Activated effector memory CD4-positive, alpha-beta T cell treated with Interleukin-2 at 50 U/mL for 16 hours (primary cell): Measurements from ENCODE around the gene GABBR2.

Source experiments
- DNase-seq: peaks from one replicate; pipeline ENCODE4 v3.0.0-alpha.2; 2020

Gene GABBR2

GRCh38 chr9:98364086-98364485 lies 344.6 kb downstream of the GABBR2 start:
- DNase-seq, result no peak

GRCh38 chr9:98363644-98364043 lies 345.1 kb downstream of the GABBR2 start:
- DNase-seq, result no peak

- DNase-seq, result no peak
Measured at GRCh38 chr9:98362624-98363252, 346.0 kb downstream of the GABBR2 start.

- no peak for DNase-seq
Measured at GRCh38 chr9:98361645-98362044, 347.1 kb downstream of the GABBR2 start.

GRCh38 chr9:98360176-98360708 lies 348.5 kb downstream of the GABBR2 start:
- no peak for DNase-seq

- DNase-seq, result no peak
Measured at GRCh38 chr9:98359569-98359968, 349.2 kb downstream of the GABBR2 start.

GRCh38 chr9:98357921-98358535 lies 350.7 kb downstream of the GABBR2 start:
- DNase-seq, result no peak

GRCh38 chr9:98356953-98357690 lies 351.6 kb downstream of the GABBR2 start:
- DNase-seq, result no peak

GRCh38 chr9:98356326-98356725 lies 352.4 kb downstream of the GABBR2 start:
- no peak for DNase-seq

GRCh38 chr9:98351370-98351769 lies 357.4 kb downstream of the GABBR2 start:
- no peak for DNase-seq

- DNase-seq, result no peak
Measured at GRCh38 chr9:98347642-98348041, 361.1 kb downstream of the GABBR2 start.

- no peak for DNase-seq
Measured at GRCh38 chr9:98345011-98345410, 363.7 kb downstream of the GABBR2 start.

GRCh38 chr9:98344581-98344980 lies 364.2 kb downstream of the GABBR2 start:
- DNase-seq, result no peak

- no peak for DNase-seq
Measured at GRCh38 chr9:98342820-98343210, 365.9 kb downstream of the GABBR2 start.

GRCh38 chr9:98342098-98342819 lies 366.5 kb downstream of the GABBR2 start:
- no peak for DNase-seq

- DNase-seq, result no peak
Measured at GRCh38 chr9:98341157-98342097, 367.3 kb downstream of the GABBR2 start.

GRCh38 chr9:98339987-98340800 lies 368.5 kb downstream of the GABBR2 start:
- no peak for DNase-seq

GRCh38 chr9:98335661-98336060 lies 373.1 kb downstream of the GABBR2 start:
- no peak for DNase-seq

- no peak for DNase-seq
Measured at GRCh38 chr9:98334796-98335195, 373.9 kb downstream of the GABBR2 start.

GRCh38 chr9:98333703-98334582 lies 374.8 kb downstream of the GABBR2 start:
- no peak for DNase-seq
